Activated B cell treated with CpG ODN at 0.5 μM for 24 hours (primary cell): ENCODE data around the gene NSD1. TPM values are rescaled to one million over a fixed set of nuclear protein-coding genes. Genes with fewer than 3 reads are reported as not detected.

Source experiments
- ATAC-seq: fragments of 200-7000 bp; cut with Tn5 transposase; one replicate; pipeline ENCODE4 v1.10.0; 2021; ENCODE audit warnings: low read depth, mild to moderate bottlenecking, moderate library complexity
- CTCF ChIA-PET: fragments of 350-600 bp; sonication (Branson Sonifier 250); formaldehyde crosslinking; loops from one replicate; lab custom pipeline; 2021; ENCODE audit warnings: antibody characterized with exemption; lab: Charles Lee
- POLR2A ChIA-PET: fragments of 350-600 bp; sonication (Branson Sonifier 250); formaldehyde crosslinking; loops from one replicate; lab custom pipeline; 2021; ENCODE audit warnings: antibody characterized with exemption; lab: Charles Lee
- DNase-seq: peaks from one replicate; pipeline ENCODE4 v3.0.0; 2022
- H3K27ac Mint-ChIP-seq: one replicate; pipeline ENCODE4 v1.8.0; 2020; ENCODE audit warnings: mixed read lengths
- H3K27me3 Mint-ChIP-seq: one replicate; pipeline ENCODE4 v1.8.0; 2021; ENCODE audit warnings: mixed read lengths
- H3K36me3 Mint-ChIP-seq: one replicate; pipeline ENCODE4 v1.8.0; 2021; ENCODE audit warnings: low read depth, mixed read lengths
- H3K4me1 Mint-ChIP-seq: one replicate; pipeline ENCODE4 v1.8.0; 2021; ENCODE audit warnings: mixed read lengths
- H3K4me3 Mint-ChIP-seq: one replicate; pipeline ENCODE4 v1.8.0; 2020; ENCODE audit warnings: mild to moderate bottlenecking, mixed read lengths
- H3K9me3 Mint-ChIP-seq: one replicate; pipeline ENCODE4 v1.8.0; 2020; ENCODE audit warnings: mixed read lengths
- CTCF ChIP-seq: fragments of 200-600 bp; IDR thresholded peaks from one replicate; pipeline ENCODE4 v1.8.0; 2022; ENCODE audit warnings: antibody characterized with exemption, mild to moderate bottlenecking
- intact Hi-C: fragments of 100-400 bp; cut with micrococcal nuclease; formaldehyde crosslinking; loops from one replicate; pipeline ENCODE4 v1.15.1; 2024
- total RNA-seq: library from RNA; stranded (reverse); gene quantifications from 2 replicates; pipeline ENCODE4 v1.2.3, GENCODE V29; 2022

The NSD1 gene
- total RNA-seq, 1 donor from 2014 or later, result 108 TPM

GRCh38 chr5:177130211-177131018 is 3.2 kb upstream of the NSD1 start:
- H3K36me3 Mint-ChIP-seq, result peaks cover 4% of the 10 kb centered on the region
- peak overlapping the region; percentile 44 for H3K4me3 Mint-ChIP-seq
- intact Hi-C loops, result loop anchor here (5.0 to 10.0 kb wide), 5 partner anchors 47 to 746 kb away; partner anchors contain the start of genes HIGD2A, LMAN2, NOP16 and RNF44
- ATAC-seq (no peak), DNase-seq (no peak)
- no peaks in the 10 kb centered on the region for H3K9me3 Mint-ChIP-seq
- POLR2A ChIA-PET, result interaction anchor here (0.5 kb wide), 1 partner anchor 34 kb away, joined by 3 read pairs; no protein-coding TSS in a partner anchor
- CTCF ChIA-PET, result no interaction called here
- peaks cover 32% of the 10 kb centered on the region for H3K4me1 Mint-ChIP-seq
- no peak for TF ChIP-seq CTCF
- H3K27me3 Mint-ChIP-seq, result no peaks in the 10 kb centered on the region
- peak overlapping the region; percentile 83 for H3K27ac Mint-ChIP-seq

GRCh38 chr5:177131019-177131320 is 2.6 kb upstream of the NSD1 start:
- Mint-ChIP-seq H3K27ac (peak overlapping the region; percentile 83), H3K27me3 (no peaks in the 10 kb centered on the region), H3K9me3 (no peaks in the 10 kb centered on the region), H3K4me1 (peaks cover 36% of the 10 kb centered on the region), H3K4me3 (peak overlapping the region; percentile 71), H3K36me3 (peaks cover 8% of the 10 kb centered on the region)
- ATAC-seq, result no peak
- intact Hi-C loops, result loop anchor here (5.0 to 10.0 kb wide), 5 partner anchors 46 to 746 kb away; partner anchors contain the start of genes HIGD2A, LMAN2, NOP16 and RNF44
- no peak for DNase-seq
- ChIA-PET CTCF (no interaction called here), POLR2A (interaction anchor here (0.7 kb wide), 1 partner anchor 169 kb away, joined by 3 read pairs; no protein-coding TSS in a partner anchor)
- no peak for TF ChIP-seq CTCF

- DNase-seq (no peak), ATAC-seq (no peak)
- ChIA-PET CTCF (no interaction called here), POLR2A (interaction anchor here (0.7 to 3.0 kb wide), 3 partner anchors 7 to 169 kb away, joined by 3 to 24 read pairs (median 16); no protein-coding TSS in a partner anchor)
- Mint-ChIP-seq H3K4me1 (peaks cover 42% of the 10 kb centered on the region), H3K9me3 (no peaks in the 10 kb centered on the region), H3K27ac (peak overlapping the region; percentile 83), H3K27me3 (no peaks in the 10 kb centered on the region), H3K4me3 (peak overlapping the region; percentile 71), H3K36me3 (peaks cover 13% of the 10 kb centered on the region)
- no peak for TF ChIP-seq CTCF
- intact Hi-C loops, result loop anchor here (2.0 to 10.0 kb wide), 6 partner anchors 46 to 747 kb away; partner anchors contain the start of genes HIGD2A, LMAN2, NOP16 and RNF44
Observed at GRCh38 chr5:177131352-177132135, 2.0 kb upstream of the NSD1 start.

- intact Hi-C loops, result loop anchor here (1.0 to 10.0 kb wide), 9 partner anchors 8 to 748 kb away; partner anchors contain the start of genes HIGD2A, LMAN2, NOP16 and PRELID1
Observed at GRCh38 chr5:177132136-177133095, 1.2 kb upstream of the NSD1 start.

More at GRCh38 chr5:177132136-177133095, 1.2 kb upstream of the NSD1 start:
- TF ChIP-seq CTCF, result no peak
- Mint-ChIP-seq H3K4me3 (peak overlapping the region; percentile 71), H3K36me3 (peaks cover 21% of the 10 kb centered on the region), H3K4me1 (peaks cover 50% of the 10 kb centered on the region), H3K9me3 (no peaks in the 10 kb centered on the region), H3K27ac (peak overlapping the region; percentile 81), H3K27me3 (no peaks in the 10 kb centered on the region)
- DNase-seq (peak; percentile 32), ATAC-seq (peak; percentile 36)
- CTCF ChIA-PET, result no interaction called here
- POLR2A ChIA-PET, result interaction anchor here (1.0 to 3.0 kb wide), 9 partner anchors 8 to 595 kb away, joined by 3 to 24 read pairs (median 4); partner anchors contain the start of genes FGFR4, RNF44 and UIMC1
